Transverse colon (tissue), 4 donors: ENCODE data around the gene ECI1. TPM values are rescaled to one million over a fixed set of nuclear protein-coding genes. Genes with fewer than 3 reads are reported as not detected.

Source experiments
- DNase-seq: peaks from one replicate; pipeline ENCODE4 v3.0.0-alpha.2; 2019
- H3K27ac ChIP-seq, 4 donors: fragments of 200-600 bp; sonication (generic); 2 replicates each; pipeline ENCODE4 v1.5.1; 2016 to 2018; ENCODE audit warnings: inconsistent platforms in 4 of 4
- H3K27me3 ChIP-seq: fragments of 200-600 bp; sonication (generic); 2 replicates; pipeline ENCODE4 v1.5.1; 2017; ENCODE audit warnings: inconsistent platforms
- H3K36me3 ChIP-seq, 4 donors: fragments of 200-600 bp; sonication (generic); 2 replicates each; pipeline ENCODE4 v1.5.1; 2017 to 2019; ENCODE audit warnings: inconsistent platforms in 4 of 4
- H3K4me1 ChIP-seq, 4 donors: fragments of 200-600 bp; sonication (generic); 2 replicates each; pipeline ENCODE4 v1.5.1; 2017 to 2020; ENCODE audit warnings: inconsistent platforms in 4 of 4
- H3K4me3 ChIP-seq, 4 donors: fragments of 200-600 bp; sonication (generic); 1 replicate in 1 of 4; 2 replicates in 3 of 4; pipeline versions ENCODE4 v1.5.1 to v1.6.1; 2017 to 2019; ENCODE audit warnings: inconsistent platforms in 4 of 4
- H3K9me3 ChIP-seq, 2 donors: fragments of 200-600 bp; sonication (generic); 2 replicates each; pipeline ENCODE4 v1.5.1; 2017 to 2019; ENCODE audit warnings: inconsistent platforms in 2 of 2
- CTCF ChIP-seq, 5 experiments: fragments of 200-600 bp in 3 of 5; fragments of 450-650 bp in 2 of 5; sonication (generic) in 3 of 5; IDR thresholded peaks; 1 replicate in 2 of 5; 2 replicates in 3 of 5; pipeline ENCODE4 v1.5.1; 2016 to 2017; ENCODE audit warnings: antibody characterized with exemption in 5 of 5, inconsistent platforms in 3 of 5, mild to moderate bottlenecking in 2 of 5, moderate library complexity in 1 of 5
- EP300 ChIP-seq: sonication (generic); formaldehyde crosslinking; IDR thresholded peaks from one replicate; pipeline ENCODE4 v1.6.1; 2017; ENCODE audit warnings: antibody characterized with exemption, low read depth
- POLR2A ChIP-seq: fragments of 450-650 bp; IDR thresholded peaks from one replicate; pipeline ENCODE4 v1.6.1; 2016; ENCODE audit warnings: antibody characterized with exemption, mild to moderate bottlenecking, moderate library complexity
- POLR2AphosphoS5 ChIP-seq, 3 donors: sonication (generic); formaldehyde crosslinking; IDR thresholded peaks; one replicate each; pipeline ENCODE4 v1.6.1; 2016; ENCODE audit warnings: antibody characterized with exemption in 3 of 3
- WGBS, 2 donors: methylation state at CpG; one replicate each; pipeline ENCODE4 v1.1.5; 2018; ENCODE audit warnings: low coverage in 1 of 2; 5-methylcytosine and 5-hydroxymethylcytosine counted together
- in situ Hi-C, 4 donors: fragments of 200-750 bp; cut with MboI; loops; one replicate each; pipeline versions ENCODE4 v1.15.0 to v1.15.1; 2017; ENCODE audit warnings: low sequenced_read_pairs in 3 of 4, low pct_ligation_motif_present in 1 of 4, low pct_unique_long_range_greater_than_20kb in 1 of 4
- intact Hi-C: fragments of 100-400 bp; cut with DNase I; formaldehyde crosslinking; loops from one replicate; pipeline ENCODE4 v1.15.1; 2023; ENCODE audit warnings: low total_unique reads
- total RNA-seq, 4 donors: library from RNA; depleted of rRNA; stranded (reverse); fragments of >200 nt; gene quantifications; one replicate each; pipeline ENCODE4 v1.1.0, GENCODE V29; 2016

Gene ECI1
- total RNA-seq, 4 donors from 2014 or later: 24.5 to 218 (median 100) TPM

GRCh38 chr16:2233872-2234812, 17.2 kb downstream of the ECI1 start:
- Histone ChIP-seq H3K4me1 (peaks cover 13 to 38% (median 23%) of the 10 kb centered on the region in 4 donors), H3K9me3 (no peaks in the 10 kb centered on the region), H3K36me3 (peaks cover 0 to 51% (median 13%) of the 10 kb centered on the region in 4 donors), H3K27ac (no peak overlapping the region), H3K4me3 (no peak overlapping the region), H3K27me3 (peaks cover 36% of the 10 kb centered on the region)
- intact Hi-C loops: loop anchor here (10.0 kb wide), 1 partner anchor 229 kb away; the partner anchor contains the start of gene ZNF598
- TF ChIP-seq CTCF (IDR thresholded peaks at IDR 0.05) (no peak), EP300 (no peak), POLR2A (no peak), POLR2AphosphoS5 (IDR thresholded peaks at IDR 0.05) (no peak)
- 84% methylated on average over 47 of the region's 51 CpGs; no CpG with 5 or more reads in 1 of the 2 donors for WGBS, 2 donors
- no peak for DNase-seq
- in situ Hi-C loops: no loop called here

GRCh38 chr16:2233046-2233775, 18.2 kb downstream of the ECI1 start:
- intact Hi-C loops (loop anchor here (10.0 kb wide), 1 partner anchor 228 kb away; the partner anchor contains the start of gene ZNF598), in situ Hi-C loops (no loop called here)
- Histone ChIP-seq H3K36me3 (peaks cover 0 to 59% (median 18%) of the 10 kb centered on the region in 4 donors), H3K9me3 (no peaks in the 10 kb centered on the region), H3K27me3 (peaks cover 31% of the 10 kb centered on the region), H3K4me1 (peaks cover 13 to 30% (median 22%) of the 10 kb centered on the region in 4 donors), H3K27ac (no peak overlapping the region), H3K4me3 (no peak overlapping the region)
- 96% methylated on average over 20 of the region's 28 CpGs; no CpG with 5 or more reads in 1 of the 2 donors for WGBS, 2 donors
- no peak for DNase-seq
- TF ChIP-seq POLR2AphosphoS5 (IDR thresholded peaks at IDR 0.05): no peak
- TF ChIP-seq CTCF (IDR thresholded peaks at IDR 0.05): no peak
- TF ChIP-seq POLR2A: no peak
- TF ChIP-seq EP300: no peak

- TF ChIP-seq CTCF (IDR thresholded peaks at IDR 0.05) (no peak), POLR2A (no peak), EP300 (no peak), POLR2AphosphoS5 (IDR thresholded peaks at IDR 0.05) (no peak)
- peaks cover 0 to 59% (median 18%) of the 10 kb centered on the region in 4 donors for H3K36me3 ChIP-seq
- DNase-seq: no peak
- no peaks in the 10 kb centered on the region for H3K9me3 ChIP-seq
- intact Hi-C loops (loop anchor here (10.0 kb wide), 1 partner anchor 228 kb away; the partner anchor contains the start of gene ZNF598), in situ Hi-C loops (no loop called here)
- WGBS, 2 donors: 87% methylated on average over 38 of the region's 41 CpGs; no CpG with 5 or more reads in 1 of the 2 donors
- H3K27ac ChIP-seq: no peak overlapping the region
- peaks cover 22% of the 10 kb centered on the region for H3K27me3 ChIP-seq
- H3K4me1 ChIP-seq: peaks cover 12 to 22% (median 16%) of the 10 kb centered on the region in 4 donors
- no peak overlapping the region for H3K4me3 ChIP-seq
Measured at GRCh38 chr16:2232094-2232990, 19.0 kb downstream of the ECI1 start.
